ENCODE results near the gene MTHFD1. TPM values are rescaled to one million over a fixed set of nuclear protein-coding genes. Genes with fewer than 3 reads are reported as not detected.

Gene MTHFD1
- total RNA-seq, 1 experiment from 2014 or later = 39.2 TPM

DNA sequence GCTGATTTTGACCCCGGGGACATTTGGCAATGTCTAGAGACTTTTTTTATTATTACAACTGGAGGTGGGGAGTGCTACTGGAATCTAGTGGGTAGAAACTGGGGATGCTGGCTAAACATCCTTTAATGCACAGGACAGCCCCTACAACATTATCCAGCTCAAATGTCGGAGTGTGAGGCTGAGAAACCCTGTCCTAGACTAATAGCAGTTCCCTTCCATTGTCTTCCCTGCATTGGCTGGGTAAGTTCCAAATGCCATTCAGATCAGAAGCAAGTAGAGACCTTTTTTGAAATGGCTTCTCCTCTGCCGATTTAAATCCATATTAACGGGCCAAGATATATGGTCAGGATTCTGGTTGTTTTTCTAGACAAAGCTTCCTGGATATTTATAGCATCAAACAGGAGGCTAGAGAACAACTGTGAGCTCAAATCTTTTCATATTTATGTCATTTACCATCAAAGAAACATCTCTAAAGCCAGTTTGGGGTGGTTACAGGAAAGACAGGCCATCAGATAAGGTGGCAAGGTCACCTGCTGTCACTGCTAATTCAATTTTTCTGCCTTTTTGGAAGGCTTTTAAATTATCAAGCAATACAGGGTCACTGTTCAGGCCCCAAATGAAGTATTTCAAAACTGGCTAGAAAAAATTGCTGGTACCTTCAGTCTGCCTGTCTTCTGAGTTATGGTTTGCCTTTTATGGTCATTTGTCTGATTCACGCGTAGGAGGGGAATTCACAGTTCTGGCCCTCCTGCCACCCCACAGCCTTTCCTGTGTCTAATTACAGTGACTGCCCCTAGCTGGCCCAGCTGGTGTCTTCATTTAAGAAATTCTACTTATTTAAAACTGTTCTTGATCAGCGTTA lies 57.1 kb downstream of the MTHFD1 start:
- DNase-seq (ENCODE audit: low read depth) = peak; percentile 87

DNA sequence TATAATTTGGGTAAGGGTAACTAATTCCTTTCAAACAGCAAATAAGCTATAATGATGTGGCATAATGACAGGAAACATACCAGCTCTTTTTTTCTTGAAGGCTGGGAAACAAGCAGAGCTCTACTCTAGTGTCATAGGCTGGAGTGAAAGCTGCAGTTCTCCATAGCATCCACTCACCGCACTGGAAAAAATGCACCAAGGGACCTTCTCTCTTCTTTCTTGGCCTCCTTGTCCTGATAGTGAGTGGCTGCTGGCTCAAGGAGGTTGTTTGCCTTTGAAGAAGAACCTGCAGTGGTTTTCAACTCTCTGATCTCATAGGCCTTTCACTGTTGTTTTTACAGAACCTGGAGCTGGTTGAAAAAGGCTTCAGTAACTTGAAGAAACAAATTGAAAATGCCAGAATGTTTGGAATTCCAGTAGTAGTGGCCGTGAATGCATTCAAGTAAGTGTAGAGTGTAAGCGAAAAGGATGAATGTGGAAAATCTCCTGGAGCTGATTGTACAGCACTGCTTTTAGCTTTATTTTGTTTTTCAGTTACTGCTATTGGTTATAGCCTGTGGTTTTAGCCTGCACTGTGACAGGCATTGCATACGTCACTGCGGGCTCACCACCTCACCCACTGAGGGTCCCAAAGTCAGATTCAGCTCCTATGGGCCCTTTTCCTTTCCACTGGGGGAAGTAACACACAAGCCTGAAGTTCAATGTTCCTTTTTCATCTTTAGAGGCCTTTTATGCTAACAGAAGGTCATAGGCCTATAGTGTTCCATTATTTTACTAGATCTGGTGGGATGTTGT lies 59.9 kb downstream of the MTHFD1 start:
- no peak for DNase-seq (ENCODE audit: low read depth)

DNA sequence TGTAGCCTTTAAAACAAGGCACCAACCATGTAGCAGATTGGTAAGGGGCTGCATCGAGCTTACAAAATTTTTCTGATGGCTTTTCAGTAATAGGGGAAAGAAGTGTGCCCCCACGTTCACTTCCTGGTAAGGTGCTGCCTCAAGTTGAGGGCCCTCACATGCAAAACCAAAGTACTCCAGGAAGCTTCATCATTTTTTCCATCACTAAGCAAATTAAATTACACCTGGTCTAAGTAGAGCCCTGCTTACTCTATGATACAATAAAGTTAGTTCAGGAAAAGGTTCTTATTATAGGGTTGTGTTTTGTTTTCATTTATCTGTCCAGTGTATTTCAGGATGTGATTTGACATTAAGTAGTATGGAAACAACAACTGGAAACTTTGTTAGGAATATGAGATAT lies 62.1 kb downstream of the MTHFD1 start:
- no peak for DNase-seq (ENCODE audit: low read depth)

DNA sequence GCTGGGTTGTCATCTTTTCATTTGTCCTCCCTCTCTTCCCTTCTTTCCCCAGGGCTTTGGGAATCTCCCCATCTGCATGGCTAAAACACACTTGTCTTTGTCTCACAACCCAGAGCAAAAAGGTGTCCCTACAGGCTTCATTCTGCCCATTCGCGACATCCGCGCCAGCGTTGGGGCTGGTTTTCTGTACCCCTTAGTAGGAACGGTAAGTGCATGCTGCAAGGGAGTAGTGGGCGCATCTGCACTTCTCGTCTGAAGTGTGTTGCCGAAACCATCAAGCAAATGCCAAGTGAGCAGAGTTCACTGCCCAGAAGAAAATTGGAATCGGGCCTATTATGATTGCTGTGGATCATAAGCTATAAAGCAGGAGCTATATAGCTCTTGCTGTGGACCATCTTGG lies 66.5 kb downstream of the MTHFD1 start:
- DNase-seq (ENCODE audit: low read depth) = no peak

DNA sequence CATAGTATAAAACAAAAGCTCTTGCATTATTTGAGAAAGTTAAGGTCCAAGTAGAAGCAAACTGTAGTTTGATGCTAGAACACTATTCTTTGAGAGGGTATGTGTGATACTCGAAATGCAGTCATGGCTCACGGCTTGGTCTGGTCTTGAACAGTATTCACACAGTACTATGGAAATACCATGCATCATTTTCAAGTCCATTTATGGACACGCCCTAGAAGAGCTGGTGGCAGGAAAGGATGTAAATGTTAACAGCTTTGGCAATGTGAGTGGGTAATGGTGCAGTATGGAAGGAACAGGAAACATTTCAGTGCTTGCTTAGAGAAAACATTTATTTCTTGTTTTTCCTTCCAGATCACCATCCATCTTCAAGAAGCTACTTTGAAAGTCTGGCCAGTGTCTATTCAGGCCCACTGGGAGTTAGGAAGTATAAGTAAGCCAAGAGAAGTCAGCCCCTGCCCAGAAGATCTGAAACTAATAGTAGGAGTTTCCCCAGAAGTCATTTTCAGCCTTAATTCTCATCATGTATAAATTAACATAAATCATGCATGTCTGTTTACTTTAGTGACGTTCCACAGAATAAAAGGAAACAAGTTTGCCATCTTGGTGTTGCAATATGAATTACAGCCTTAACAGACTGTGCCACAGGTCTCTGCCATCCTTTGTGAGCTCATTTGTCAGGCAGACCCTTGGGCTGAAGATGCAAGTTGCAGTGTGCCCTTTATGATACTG lies 71.4 kb downstream of the MTHFD1 start:
- no peak for DNase-seq (ENCODE audit: low read depth)

DNA sequence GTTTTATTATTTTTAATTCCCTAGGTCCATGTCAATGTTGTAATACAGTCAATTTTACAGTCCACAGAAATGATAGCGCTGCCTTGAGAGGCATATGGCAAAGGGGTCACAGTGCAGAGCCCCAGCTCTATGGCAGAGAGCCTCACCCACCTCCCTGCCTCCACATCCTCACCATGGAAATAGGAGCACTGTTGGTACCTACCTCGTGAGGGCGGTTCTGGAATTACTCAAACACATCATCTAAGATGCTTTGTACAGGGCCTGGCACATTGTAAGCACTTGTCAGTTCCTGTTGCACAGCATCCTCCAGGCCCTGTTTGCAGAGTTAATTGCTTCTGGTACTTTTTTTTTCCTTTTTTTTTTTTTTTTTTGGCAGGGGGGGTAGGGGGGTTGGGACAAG lies 73.1 kb downstream of the MTHFD1 start:
- DNase-seq (ENCODE audit: low read depth) = no peak

DNA sequence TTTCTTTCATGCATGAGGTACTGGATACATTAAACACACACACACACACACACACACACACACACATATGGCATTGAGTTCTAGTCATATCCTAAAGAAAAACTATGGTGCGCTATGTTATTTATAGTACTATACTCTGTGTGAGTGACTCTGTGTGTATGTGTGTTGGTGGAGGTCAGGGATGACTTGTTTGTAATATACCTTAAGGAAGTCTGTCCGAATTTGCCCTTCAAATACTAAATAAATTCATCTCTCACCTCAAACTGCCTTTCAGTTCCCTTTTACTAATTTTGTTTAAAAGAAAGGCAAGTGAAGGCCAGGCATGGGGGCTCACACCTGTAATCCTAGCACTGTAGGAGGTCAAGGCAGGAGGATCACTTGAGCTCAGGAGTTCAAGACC lies 75.0 kb downstream of the MTHFD1 start:
- DNase-seq (ENCODE audit: low read depth) = no peak

DNA sequence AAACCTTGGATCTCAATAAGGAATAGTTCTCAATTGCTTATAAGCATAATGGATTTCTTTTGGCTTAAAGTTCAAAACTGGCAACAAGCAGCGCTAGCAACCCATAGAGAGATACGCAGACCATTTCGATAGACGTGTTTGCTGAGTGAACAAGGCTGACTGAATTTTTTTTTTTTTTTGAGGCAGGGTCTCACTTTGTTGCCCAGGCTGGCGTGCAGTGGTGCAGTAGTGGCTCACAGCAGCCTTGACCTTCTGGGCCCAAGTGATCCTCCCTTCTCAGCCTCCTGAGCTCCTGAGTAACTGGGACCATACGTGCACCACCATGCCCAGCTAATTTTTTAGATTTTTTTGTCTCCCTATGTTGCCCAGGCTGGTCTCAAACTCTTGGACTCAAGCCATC lies 75.7 kb downstream of the MTHFD1 start:
- no peak for DNase-seq (ENCODE audit: low read depth)

DNA sequence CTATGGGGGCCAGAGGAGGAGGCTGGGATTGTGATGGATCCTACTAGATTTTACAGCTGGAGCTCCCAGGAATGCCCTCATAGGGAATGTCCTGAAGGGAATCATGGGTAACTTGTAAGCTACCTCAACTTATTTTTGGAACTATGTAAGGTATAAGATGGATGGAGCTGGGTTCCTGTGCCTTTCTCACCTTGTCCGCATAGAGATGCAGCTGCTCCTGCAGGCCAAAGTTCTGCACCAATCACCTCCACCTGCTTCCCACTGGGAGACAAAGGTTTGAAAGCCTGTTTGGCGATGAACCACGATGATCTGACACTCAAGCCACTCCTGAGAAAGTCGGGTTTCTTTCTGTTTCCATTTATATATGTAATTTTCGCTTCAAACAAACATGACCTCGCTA lies 76.5 kb downstream of the MTHFD1 start:
- no peak for DNase-seq (ENCODE audit: low read depth)

DNA sequence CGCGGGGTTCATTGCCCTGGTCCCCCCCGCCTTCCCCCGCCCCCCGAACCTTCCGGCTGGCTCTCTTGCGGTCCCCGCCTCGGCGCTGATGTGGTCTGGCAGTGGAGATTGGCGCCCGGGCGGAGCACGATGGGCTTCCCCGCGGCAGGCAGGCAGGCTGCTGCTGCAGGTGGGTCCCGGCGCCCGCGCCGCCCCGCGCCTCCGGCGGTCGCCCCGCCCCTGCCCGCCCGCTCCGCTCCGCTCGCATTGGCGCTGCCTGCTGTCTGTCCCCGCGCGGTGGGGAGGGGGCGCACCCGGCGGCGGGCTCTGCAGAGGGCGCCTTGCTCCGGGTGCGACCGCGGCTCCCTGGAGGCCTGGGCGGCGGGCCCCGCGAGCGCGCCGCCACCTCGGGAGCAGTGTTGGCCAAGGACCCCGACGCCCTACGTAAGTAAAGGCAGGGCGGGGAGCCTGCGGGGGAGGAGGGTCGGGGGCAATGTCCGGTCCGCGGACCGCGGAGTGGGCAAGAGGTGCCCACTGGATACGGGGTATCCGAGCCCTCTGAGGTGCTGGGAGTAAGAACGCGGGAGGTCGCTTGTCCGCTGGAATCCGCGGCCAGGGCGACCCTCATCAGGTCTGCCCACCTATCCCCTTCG lies 77.2 kb downstream of the MTHFD1 start, which contains the start of gene AKAP5:
TSS of gene AKAP5 (plus strand) at position 309 of the 632 bp plus-strand sequence. CDS start 2,896 bp downstream, outside the sequence.
- DNase-seq (ENCODE audit: low read depth) = peak; percentile 31

DNA sequence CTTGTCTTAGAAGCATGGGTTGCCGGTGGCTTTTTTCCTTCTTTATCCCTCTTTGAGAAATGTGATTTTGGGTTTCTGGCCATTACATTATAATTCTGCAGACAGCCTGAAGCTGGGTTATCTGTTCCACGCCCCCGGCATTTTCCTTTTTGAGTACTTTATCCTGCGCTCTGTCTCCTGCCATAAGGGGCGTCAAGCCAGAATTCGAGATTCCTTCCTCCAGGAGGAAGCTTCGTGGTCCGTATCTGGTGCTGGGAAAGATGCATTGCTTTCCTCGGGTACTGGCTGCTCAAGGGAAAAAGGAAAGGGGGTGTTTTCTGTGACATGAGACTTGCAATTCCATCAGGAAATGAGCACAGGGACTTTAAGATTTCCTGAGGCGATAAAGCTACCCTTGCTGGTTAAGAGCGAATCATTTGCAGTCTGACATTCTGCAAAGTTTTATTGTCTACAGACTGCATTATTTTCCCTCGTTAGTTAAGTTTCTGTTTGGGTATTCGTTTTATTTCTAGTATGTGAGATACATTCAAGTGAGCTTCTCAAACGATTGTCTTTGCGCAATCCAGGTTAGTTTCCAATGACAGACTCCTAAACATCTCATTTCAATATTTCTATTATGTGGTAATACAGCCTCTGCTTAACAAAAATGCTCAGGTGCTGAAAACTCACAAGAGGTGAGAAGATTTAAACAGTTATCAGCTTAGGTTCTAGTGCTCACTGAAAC lies 77.8 kb downstream of the MTHFD1 start:
- DNase-seq (ENCODE audit: low read depth) = peak; percentile 44

DNA sequence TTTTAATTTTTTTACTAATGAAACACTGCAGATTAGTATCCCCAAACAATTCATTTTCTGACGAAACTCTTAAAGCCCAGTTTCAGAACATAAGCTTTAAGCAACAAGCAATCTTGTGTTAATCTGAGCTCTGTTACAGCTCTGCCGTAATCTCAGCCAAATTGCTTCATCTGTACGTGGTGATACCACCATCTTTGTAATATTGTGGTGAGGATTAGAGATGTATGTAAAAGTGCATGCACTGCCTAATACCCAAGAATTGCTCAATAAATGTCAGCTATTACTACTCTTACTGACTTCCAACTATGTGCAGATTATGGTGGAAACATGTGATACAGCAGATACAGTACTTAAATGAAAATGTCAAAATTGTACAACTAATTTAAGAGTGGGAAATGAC lies 78.9 kb downstream of the MTHFD1 start:
- DNase-seq (ENCODE audit: low read depth) = no peak

DNA sequence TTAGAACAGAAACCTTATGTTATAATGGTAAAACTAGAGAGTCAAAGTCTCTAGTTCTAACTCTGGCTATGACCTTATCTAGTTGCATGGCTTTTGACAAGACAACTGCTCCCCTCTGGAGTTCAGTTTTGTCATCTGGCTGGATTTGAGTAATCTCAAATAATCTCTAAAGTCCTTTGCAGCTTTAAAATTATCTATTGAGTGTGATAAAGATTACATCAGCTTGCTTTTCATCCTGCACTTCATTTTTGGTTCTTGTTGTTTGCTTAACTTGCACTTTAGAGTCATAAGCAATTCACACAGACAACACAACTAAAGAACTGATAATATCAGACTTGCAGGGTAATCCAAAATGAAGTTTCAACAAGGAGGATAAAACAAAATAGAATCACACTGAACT lies 79.4 kb downstream of the MTHFD1 start:
- DNase-seq (ENCODE audit: low read depth) = no peak

DNA sequence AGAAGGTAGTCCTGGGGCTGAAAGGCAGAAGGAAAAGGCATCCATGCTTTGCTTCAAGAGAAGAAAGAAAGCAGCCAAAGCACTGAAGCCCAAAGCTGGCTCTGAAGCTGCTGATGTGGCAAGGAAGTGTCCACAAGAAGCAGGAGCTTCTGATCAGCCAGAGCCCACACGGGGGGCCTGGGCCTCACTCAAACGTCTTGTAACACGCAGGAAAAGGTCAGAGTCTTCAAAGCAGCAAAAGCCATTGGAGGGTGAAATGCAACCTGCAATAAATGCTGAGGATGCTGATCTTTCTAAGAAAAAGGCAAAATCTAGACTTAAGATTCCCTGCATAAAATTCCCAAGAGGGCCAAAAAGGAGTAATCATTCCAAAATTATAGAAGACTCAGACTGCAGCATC lies 80.3 kb downstream of the MTHFD1 start:
- DNase-seq (ENCODE audit: low read depth) = no peak

DNA sequence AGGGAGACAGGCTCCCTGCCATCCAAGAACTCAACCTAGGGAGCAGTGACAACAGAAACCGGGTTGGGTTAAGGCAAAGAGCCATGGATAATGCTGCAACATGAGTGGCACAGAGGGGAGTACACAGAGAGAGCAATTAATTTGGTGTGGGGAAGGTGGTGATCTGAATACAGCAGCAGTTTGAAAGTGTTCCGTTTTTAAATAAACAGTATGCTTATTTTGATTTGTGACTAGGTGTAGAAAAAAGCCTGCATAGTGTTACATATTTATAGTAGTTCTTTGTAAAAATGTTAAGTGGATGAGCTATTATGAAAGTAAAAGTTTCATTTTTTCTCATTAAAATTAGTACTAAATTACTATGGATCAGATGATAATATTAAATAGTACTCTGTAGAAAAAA lies 85.9 kb downstream of the MTHFD1 start:
- no peak for DNase-seq (ENCODE audit: low read depth)

DNA sequence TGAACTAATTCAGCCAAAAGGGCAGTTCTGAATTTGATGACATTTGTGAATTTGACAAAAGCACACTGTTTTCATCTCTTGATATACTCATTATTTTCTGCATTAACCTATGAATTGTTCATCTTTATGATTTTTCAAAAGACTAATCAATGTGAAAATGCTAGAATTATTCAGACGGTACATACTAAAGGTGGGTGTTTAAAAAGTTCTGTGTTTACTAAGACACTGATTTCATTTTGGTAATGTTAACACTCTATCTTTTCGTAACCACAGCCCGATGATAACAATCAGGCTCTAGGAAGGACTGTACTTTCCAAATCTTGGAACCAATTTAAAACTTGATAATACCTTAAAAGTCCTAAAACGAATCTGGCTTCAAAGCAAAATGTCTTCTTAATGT lies 86.5 kb downstream of the MTHFD1 start:
- no peak for DNase-seq (ENCODE audit: low read depth)

DNA sequence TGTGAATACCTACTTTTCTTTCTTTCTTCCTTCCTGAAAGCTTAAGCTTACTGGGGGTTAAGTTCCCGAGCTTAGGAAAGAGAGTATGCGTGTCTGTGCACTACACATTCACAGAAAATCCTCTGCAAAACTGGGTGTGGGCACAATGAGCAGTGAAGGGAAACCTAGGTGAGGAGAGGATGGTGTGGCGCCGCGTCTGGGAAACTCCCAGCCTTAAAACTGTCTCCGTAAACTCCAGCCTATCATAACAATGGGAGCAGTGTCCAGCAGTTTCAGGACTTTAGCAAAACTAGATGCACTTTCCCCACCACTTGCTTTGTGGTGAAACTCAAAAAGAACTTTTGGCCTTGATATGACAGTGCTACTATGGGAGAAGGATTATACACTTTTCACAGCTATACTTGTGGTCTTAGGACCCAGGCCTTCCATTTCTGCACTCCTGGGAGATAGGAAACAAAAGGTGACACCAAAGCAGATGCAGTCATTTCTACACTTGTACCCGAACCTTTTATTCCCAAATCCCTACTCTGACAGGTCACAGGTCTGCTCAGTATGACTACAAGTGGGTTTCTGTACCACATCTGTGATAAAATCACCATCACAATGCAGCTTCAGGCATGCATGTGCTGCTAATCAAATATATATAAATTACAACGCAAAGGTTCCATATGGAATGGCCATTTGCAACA lies 87.6 kb downstream of the MTHFD1 start:
- DNase-seq (ENCODE audit: low read depth) = no peak

DNA sequence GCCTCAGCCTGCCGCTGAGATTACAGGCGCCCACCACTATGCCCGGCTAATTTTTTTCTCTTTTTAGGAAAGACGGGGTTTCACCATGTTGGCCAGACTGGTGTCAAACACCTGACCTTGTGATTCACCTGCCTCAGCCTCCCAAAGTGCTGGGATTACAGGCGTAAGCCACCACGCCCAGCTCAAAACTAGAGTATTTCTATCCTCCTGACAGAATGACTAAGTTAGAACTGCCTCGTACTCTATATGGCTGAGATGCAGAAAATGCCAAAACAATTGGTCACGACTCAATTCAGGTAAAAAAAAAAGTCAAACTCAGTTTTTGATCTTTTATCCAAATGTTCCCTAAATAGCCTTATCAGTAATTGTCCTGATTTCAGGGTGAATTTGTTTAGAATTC lies 88.3 kb downstream of the MTHFD1 start:
- DNase-seq (ENCODE audit: low read depth) = no peak

DNA sequence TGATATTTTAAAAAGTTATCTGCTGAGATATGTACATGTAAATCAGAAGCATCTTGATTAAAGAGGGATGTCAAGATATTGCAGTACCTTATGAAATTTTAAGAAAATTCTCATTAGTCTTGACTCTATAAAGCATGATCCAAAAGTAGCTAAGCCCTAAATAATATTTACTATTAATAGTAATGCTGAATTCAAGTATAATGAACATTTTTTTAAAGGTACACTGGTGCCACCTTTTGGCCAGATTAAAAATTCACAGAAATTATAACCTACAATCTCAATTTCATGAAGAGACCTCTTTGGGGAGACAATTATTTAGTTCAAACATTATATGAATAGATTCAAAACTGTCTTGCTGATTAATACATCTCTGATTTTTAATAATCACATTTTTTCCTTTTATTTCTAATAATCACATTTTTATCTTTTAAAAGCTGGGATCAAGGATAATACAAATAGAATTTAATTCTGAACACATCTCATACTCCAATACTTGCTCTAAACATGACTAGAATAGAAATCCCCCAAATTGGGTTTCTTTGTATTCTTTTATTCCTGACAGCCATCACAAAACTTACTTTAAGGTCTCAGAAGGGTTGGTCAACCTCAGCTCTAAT lies 90.6 kb downstream of the MTHFD1 start:
- DNase-seq (ENCODE audit: low read depth) = peak; percentile 19

DNA sequence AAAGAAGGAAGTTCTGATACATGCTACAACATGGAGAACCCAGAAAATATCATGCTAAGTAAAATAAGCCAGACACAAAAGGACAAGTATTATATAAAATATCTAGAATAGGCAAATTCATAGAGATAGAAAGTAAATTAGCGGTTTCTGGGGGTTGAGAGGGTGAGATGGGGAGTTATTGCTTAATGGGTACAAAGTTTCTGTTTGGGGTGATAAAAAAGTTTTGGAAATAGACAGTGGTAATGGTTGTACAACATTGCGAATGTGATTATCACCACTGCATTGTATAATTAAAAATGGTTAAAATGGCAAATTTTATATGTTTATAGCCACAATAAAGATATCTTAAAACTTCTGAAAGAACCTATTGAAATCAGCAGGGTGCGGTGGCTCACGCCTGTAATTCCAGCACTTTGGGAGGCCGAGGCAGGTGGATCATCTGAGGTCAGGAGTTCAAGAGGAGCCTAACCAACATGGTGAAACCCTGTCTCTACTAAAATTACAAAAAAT lies 100.5 kb downstream of the MTHFD1 start:
- DNase-seq (ENCODE audit: low read depth) = no peak
